Measurements from ENCODE around the gene INTS15. TPM values are rescaled to one million over a fixed set of nuclear protein-coding genes. Genes with fewer than 3 reads are reported as not detected.
A peak's percentile ranks its signal among the peaks of the same experiment; 100 is the strongest.
"Not testable (repeated sequence)": the region's sequence is repeated elsewhere in the genome, so short reads cannot be mapped to it uniquely, and the experiment has no call there.

INTS15 gene
- total RNA-seq, 1 experiment from 2014 or later = 21.4 TPM

DNA sequence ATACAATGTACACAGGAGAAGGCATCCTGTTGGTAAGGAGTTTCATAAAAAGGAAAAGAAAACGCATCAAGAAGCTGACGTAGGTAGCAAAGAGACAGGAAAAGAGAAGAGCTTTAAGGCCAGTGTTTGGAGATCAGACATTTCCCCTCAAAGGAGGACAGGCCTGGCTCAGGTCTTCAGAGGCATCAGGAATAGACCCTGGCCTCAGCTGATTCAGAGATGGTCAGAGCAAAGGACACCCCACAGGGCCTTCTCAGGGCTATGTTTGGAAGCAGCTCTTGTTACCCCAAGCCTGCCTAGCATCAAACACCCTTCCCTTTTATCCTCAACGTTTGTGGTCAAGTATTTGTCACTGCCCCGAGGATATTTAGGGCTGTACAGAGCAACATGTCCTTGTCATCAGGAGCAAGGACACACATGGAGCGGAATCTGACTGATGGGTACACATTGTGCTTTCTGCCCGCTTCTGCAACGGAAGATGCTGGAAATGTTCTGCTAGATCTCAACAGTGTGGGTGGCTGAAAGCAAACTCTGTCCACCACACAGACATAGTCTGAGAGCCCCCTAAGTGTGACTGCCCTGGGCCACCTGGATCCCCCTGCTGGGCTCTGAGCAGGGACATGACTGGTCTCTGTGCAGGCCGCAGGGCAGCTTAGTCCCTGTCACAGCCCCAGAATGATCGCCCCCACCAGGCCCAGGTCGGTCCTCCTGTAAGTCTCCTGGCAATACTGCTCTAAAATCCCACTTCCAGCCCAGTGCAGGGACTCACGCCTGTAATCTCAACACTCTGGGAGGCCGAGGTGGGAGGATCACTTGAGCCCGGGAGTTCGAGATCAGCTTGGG lies 13.6 kb upstream of the INTS15 start:
- TSS peak; percentile 78 for BruUV-seq (replicated peaks)
- Histone ChIP-seq H3K79me2 (ENCODE audit: low read depth) (no peaks in the 10 kb centered on the region), H3K36me3 (ENCODE audit: low read depth) (no peaks in the 10 kb centered on the region), H3K27me3 (ENCODE audit: insufficient read depth, low read depth) (no peaks in the 10 kb centered on the region), H3F3A (ENCODE audit: insufficient read depth, low read depth) (peaks cover 27% of the 10 kb centered on the region; the same call in 1 of the 2 replicates), H4K20me1 (ENCODE audit: insufficient read depth) (no peaks in the 10 kb centered on the region), H2AFZ (peak overlapping the region; percentile 72), H3K4me1 (replicated peaks; ENCODE audit: insufficient read depth) (peaks cover 17% of the 10 kb centered on the region), H3K4me2 (peak overlapping the region; percentile 72), H3K4me3 (peak overlapping the region; percentile 56; the same call in 1 of the 2 replicates), H3K27ac (no peak overlapping the region), H3K9me3 (ENCODE audit: insufficient read depth, low read depth) (no peaks in the 10 kb centered on the region), H3K9me2 (ENCODE audit: insufficient read depth) (no peaks in the 10 kb centered on the region)
- TF ChIP-seq, protein P1, sequence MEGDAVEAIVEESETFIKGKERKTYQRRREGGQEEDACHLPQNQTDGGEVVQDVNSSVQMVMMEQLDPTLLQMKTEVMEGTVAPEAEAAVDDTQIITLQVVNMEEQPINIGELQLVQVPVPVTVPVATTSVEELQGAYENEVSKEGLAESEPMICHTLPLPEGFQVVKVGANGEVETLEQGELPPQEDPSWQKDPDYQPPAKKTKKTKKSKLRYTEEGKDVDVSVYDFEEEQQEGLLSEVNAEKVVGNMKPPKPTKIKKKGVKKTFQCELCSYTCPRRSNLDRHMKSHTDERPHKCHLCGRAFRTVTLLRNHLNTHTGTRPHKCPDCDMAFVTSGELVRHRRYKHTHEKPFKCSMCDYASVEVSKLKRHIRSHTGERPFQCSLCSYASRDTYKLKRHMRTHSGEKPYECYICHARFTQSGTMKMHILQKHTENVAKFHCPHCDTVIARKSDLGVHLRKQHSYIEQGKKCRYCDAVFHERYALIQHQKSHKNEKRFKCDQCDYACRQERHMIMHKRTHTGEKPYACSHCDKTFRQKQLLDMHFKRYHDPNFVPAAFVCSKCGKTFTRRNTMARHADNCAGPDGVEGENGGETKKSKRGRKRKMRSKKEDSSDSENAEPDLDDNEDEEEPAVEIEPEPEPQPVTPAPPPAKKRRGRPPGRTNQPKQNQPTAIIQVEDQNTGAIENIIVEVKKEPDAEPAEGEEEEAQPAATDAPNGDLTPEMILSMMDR (conservative IDR thresholded peaks at IDR 0.05) = no peak
- TF ChIP-seq EZH2 (IDR thresholded peaks at IDR 0.05; ENCODE audit: low read depth) = no peak
- ChIA-PET CTCF (interaction anchor here (0.6 kb wide), 1 partner anchor 16 kb away, joined by 6 read pairs; no protein-coding TSS in a partner anchor), POLR2A (ENCODE audit: unreplicated experiment) (interaction anchor here (0.6 kb wide), 1 partner anchor 17 kb away, joined by 4 read pairs; no protein-coding TSS in a partner anchor)
- intact Hi-C loops (cut with micrococcal nuclease; ENCODE audit: unreplicated experiment) = loop anchor here (10.0 kb wide), 1 partner anchor 61 kb away; no protein-coding TSS in a partner anchor
- DNase-seq = peak in 1 of 2 experiments; percentile 53

DNA sequence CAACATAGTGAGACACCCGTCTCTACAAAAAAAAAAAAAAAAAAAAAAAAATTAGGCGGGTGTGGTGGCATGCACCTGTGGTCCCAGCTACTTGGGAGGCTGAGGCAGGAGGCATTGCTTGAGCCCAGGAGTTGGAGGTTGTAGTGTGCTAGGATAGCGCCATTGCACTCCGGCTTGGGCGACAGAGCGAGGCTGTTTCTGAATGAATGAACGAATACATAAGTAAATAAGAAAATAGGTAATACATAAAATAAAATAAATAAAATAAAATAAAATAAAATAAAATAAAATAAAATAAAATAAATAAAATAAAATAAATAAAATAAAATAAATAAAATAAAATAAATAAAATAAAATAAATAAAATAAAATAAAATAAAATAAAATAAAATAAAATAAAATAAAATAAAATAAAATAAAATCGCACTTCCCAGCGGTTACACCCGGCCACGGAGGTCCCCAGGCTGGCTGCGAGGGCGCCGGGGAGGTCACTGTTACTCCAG lies 12.9 kb upstream of the INTS15 start:
- intact Hi-C loops (cut with micrococcal nuclease; ENCODE audit: unreplicated experiment) = loop anchor here (10.0 kb wide), 1 partner anchor 62 kb away; no protein-coding TSS in a partner anchor
- CTCF ChIA-PET = interaction anchor here (0.6 kb wide), 1 partner anchor 32 kb away, joined by 4 read pairs; no protein-coding TSS in a partner anchor

DNA sequence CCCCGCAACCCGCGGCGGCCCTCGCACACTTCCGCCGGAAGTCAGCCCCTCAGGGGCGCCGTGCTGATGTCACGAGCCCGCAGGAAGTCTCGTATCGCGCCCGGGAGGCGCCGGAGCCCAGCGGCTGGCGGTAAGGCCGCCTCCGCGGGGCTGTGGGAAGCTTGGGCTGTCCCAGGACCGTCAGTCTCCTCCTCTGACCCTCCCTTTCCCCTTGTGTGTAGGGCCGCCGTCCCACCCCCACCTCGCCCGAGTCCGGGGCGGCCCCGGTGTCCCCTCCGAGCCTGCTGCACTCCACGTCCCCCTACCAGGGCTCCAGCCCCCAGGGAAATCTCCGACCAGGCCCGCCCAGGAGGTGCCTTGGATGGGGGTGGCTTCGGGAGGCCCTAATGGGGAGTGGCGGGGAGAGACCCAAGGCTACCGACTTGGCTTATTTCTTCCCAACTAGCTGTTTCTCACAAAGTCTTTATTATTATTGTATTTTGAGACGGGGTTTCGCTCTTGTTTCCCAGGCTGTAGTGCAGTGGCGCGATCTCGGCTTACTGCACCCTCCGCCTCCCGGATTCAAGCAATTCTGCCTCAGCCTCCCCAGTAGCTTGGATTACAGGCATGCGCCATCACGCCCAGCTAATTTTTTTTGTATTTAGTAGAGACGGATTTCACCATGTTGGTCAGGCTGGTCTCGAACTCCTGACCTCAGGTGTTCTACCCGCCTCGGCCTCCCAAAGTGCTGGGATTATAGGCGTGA lies 12.3 kb upstream of the INTS15 start, which contains the start of gene ZDHHC4:
Gene ZDHHC4 (plus strand): TSS at position 86 of the 745 bp plus-strand sequence. CDS start 3,108 bp downstream, outside the sequence.
- no peak for TF ChIP-seq EZH2 (IDR thresholded peaks at IDR 0.05; ENCODE audit: low read depth)
- TF ChIP-seq, protein P1 (conservative IDR thresholded peaks at IDR 0.05) = 0 out of 2 replicates have a peak, but pooled peaks have one; percentile 19
- Histone ChIP-seq H3K9me3 (ENCODE audit: insufficient read depth, low read depth) (no peaks in the 10 kb centered on the region), H3K79me2 (ENCODE audit: low read depth) (no peaks in the 10 kb centered on the region), H3K4me1 (replicated peaks; ENCODE audit: insufficient read depth) (peaks cover 17% of the 10 kb centered on the region), H3K36me3 (ENCODE audit: low read depth) (peaks cover 7% of the 10 kb centered on the region; the same call in 1 of the 2 replicates), H3K27me3 (ENCODE audit: insufficient read depth, low read depth) (no peaks in the 10 kb centered on the region), H3K9me2 (ENCODE audit: insufficient read depth) (no peaks in the 10 kb centered on the region), H3K4me2 (peak within 1 kb of the TSS; percentile 72), H3K4me3 (peak within 1 kb of the TSS; percentile 82), H4K20me1 (ENCODE audit: insufficient read depth) (no peaks in the 10 kb centered on the region), H3F3A (ENCODE audit: insufficient read depth, low read depth) (peaks cover 27% of the 10 kb centered on the region; the same call in 1 of the 2 replicates), H2AFZ (peak within 1 kb of the TSS; percentile 91), H3K27ac (peak within 1 kb of the TSS; percentile 72)
- intact Hi-C loops (cut with micrococcal nuclease; ENCODE audit: unreplicated experiment) = loop anchor here (10.0 kb wide), 1 partner anchor 63 kb away; no protein-coding TSS in a partner anchor
- POLR2A ChIA-PET (ENCODE audit: unreplicated experiment) = interaction anchor here (0.6 kb wide), 1 partner anchor 860 kb away, joined by 3 read pairs; no protein-coding TSS in a partner anchor
- CTCF ChIA-PET = interaction anchor here (0.5 to 0.6 kb wide), 3 partner anchors 12 to 805 kb away, joined by 3 to 4 read pairs (median 3); partner anchors contain the start of gene INTS15
- DNase-seq = peak; percentile 81 to 92
- BruUV-seq (replicated peaks) = no TSS peak

More for the DNA sequence above, 12.9 kb upstream of the INTS15 start:
- H3K9me2 ChIP-seq (ENCODE audit: insufficient read depth); BruUV-seq (replicated peaks); POLR2A ChIA-PET (ENCODE audit: unreplicated experiment); H4K20me1 ChIP-seq (ENCODE audit: insufficient read depth); H3K9me3 ChIP-seq (ENCODE audit: insufficient read depth, low read depth); DNase-seq; H3K79me2 ChIP-seq (ENCODE audit: low read depth); H3K36me3 ChIP-seq (ENCODE audit: low read depth); H3K27me3 ChIP-seq (ENCODE audit: insufficient read depth, low read depth): not testable (repeated sequence)
- peak overlapping the region; percentile 91 for H2AFZ ChIP-seq
- peak overlapping the region; percentile 72 for H3K4me2 ChIP-seq
- peak overlapping the region; percentile 72 for H3K27ac ChIP-seq
- H3K4me1 ChIP-seq (replicated peaks; ENCODE audit: insufficient read depth) = peaks cover 17% of the 10 kb centered on the region
- H3K4me3 ChIP-seq = peak overlapping the region; percentile 82
- H3F3A ChIP-seq (ENCODE audit: insufficient read depth, low read depth) = peaks cover 27% of the 10 kb centered on the region; the same call in 1 of the 2 replicates
